Hepatocyte (in vitro differentiated cells): ENCODE data around the gene NR4A1.

Source experiments
- CTCF ChIP-seq: fragments of 200-600 bp; sonication (generic); IDR thresholded peaks from 2 replicates; pipeline ENCODE4 v1.5.1; 2016; ENCODE audit warnings: antibody characterized with exemption, mild to moderate bottlenecking; ENCODE audit not compliant: poor library complexity
- EZH2 ChIP-seq: fragments of 200-600 bp; sonication (generic); IDR thresholded peaks from 2 replicates; pipeline ENCODE4 v1.6.1; 2016; ENCODE audit warnings: antibody characterized with exemption, mild to moderate bottlenecking, borderline replicate concordance

DNA sequence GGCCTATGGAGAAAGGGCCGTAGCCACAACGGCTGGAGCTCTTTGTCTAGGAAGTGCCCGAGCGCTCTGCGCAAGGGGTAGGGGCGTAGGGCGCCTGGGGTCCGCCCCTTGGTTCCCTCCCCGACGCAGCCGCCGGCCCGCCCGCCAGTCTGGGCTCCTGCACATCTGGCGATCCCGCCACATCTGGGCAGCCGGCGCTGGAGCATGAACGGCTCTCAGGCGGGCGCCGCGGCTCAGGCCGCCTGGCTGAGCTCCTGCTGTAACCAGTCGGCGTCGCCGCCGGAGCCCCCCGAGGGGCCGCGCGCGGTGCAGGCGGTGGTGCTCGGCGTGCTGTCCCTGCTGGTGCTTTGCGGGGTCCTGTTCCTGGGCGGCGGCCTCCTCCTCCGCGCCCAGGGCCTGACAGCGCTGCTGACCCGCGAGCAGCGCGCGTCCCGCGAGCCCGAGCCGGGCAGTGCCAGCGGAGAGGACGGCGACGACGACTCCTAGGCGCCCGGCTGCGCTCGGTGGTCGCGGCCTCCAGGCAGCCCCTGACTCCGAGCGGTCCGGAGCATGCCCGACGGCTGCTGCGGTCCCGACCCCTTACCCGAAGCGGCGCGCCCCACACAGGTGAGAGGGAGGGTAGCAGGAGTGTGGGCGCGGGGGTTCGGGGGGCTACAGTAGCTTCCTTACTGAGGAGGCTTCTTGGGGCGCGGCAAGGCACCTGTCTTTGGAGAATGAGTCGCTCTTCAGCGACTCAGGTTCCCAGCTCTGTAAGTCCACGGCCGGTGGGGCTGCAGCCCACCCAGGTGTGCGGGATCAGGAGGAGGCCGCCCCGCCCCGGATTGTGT lies 28.5 kb downstream of the NR4A1 start, which contains the start of gene SMIM41:
- TF ChIP-seq EZH2 (no peak), CTCF (no peak)
